H9 (cell line): ENCODE results near the gene AIPL1. TPM values are rescaled to one million over a fixed set of nuclear protein-coding genes. Genes with fewer than 3 reads are reported as not detected.

Experiments
- DNase-seq: peaks from one replicate; pipeline ENCODE4 v3.0.0-alpha.2; 2017
- H2AFZ ChIP-seq: one replicate; pipeline ENCODE4 v1.6.1; 2013; ENCODE audit warnings: mild to moderate bottlenecking, low read length, control low read depth, moderate library complexity
- H2AK5ac ChIP-seq: 2 replicates; pipeline ENCODE4 v1.6.1; 2013; ENCODE audit warnings: low read length, control low read depth, mixed read lengths; ENCODE audit not compliant: insufficient read length
- H2BK120ac ChIP-seq: one replicate; pipeline ENCODE4 v1.6.1; 2013; ENCODE audit warnings: low read depth, mild to moderate bottlenecking, low read length, control low read depth, inconsistent platforms; ENCODE audit not compliant: poor library complexity, severe bottlenecking
- H2BK12ac ChIP-seq: 2 replicates; pipeline ENCODE4 v1.6.1; 2013; ENCODE audit warnings: low read length, control low read depth, mixed read lengths, low read depth; ENCODE audit not compliant: insufficient read length
- H2BK15ac ChIP-seq: 2 replicates; pipeline ENCODE4 v1.6.1; 2013; ENCODE audit warnings: low read depth, low read length, control low read depth
- H2BK20ac ChIP-seq: one replicate; pipeline ENCODE4 v1.6.1; 2013; ENCODE audit warnings: low read depth, mild to moderate bottlenecking, low read length, control low read depth, inconsistent platforms; ENCODE audit not compliant: poor library complexity, severe bottlenecking
- H2BK5ac ChIP-seq: 2 replicates; pipeline ENCODE4 v1.6.1; 2013; ENCODE audit warnings: low read length, control low read depth, mixed read lengths; ENCODE audit not compliant: insufficient read length
- H3K14ac ChIP-seq: 2 replicates; pipeline ENCODE4 v1.6.1; 2013; ENCODE audit warnings: low read length, control low read depth; ENCODE audit not compliant: insufficient read depth
- H3K18ac ChIP-seq: 2 replicates; pipeline ENCODE4 v1.6.1; 2013; ENCODE audit warnings: low read depth, mild to moderate bottlenecking, mixed read lengths, low read length, control low read depth; ENCODE audit not compliant: insufficient read length
- H3K23ac ChIP-seq: 2 replicates; pipeline ENCODE4 v1.6.1; 2013; ENCODE audit warnings: low read length, control low read depth, mixed read lengths, low read depth; ENCODE audit not compliant: insufficient read length
- H3K23me2 ChIP-seq: 2 replicates; pipeline ENCODE4 v1.6.1; 2013; ENCODE audit warnings: low read depth, mild to moderate bottlenecking, mixed read lengths, low read length, control low read depth; ENCODE audit not compliant: insufficient read length, poor library complexity, severe bottlenecking
- H3K27ac ChIP-seq: 2 replicates; pipeline ENCODE4 v1.5.1; 2013; ENCODE audit warnings: low read length, control low read depth, mixed read lengths, low read depth; ENCODE audit not compliant: insufficient read length
- H3K27me3 ChIP-seq: 2 replicates; pipeline ENCODE4 v1.6.1; 2013; ENCODE audit warnings: low read length, control low read depth, inconsistent platforms; ENCODE audit not compliant: insufficient read depth
- H3K4ac ChIP-seq: 2 replicates; pipeline ENCODE4 v1.6.1; 2013; ENCODE audit warnings: low read depth, mild to moderate bottlenecking, control low read depth, inconsistent platforms, low read length, moderate library complexity
- H3K4me1 ChIP-seq: 2 replicates; pipeline ENCODE4 v1.6.1; 2013; ENCODE audit warnings: low read length, control low read depth, inconsistent platforms; ENCODE audit not compliant: insufficient read depth
- H3K4me2 ChIP-seq: 2 replicates; pipeline ENCODE4 v1.6.1; 2013; ENCODE audit warnings: low read length, control low read depth, mixed read lengths; ENCODE audit not compliant: insufficient read length, insufficient read depth
- H3K56ac ChIP-seq: 2 replicates; pipeline ENCODE4 v1.6.1; 2013; ENCODE audit warnings: low read depth, mild to moderate bottlenecking, mixed read lengths, low read length, control low read depth; ENCODE audit not compliant: insufficient read length
- H3K79me1 ChIP-seq: 2 replicates; pipeline ENCODE4 v1.6.1; 2013; ENCODE audit warnings: low read depth, mild to moderate bottlenecking, moderate library complexity, low read length, control low read depth, inconsistent platforms; ENCODE audit not compliant: insufficient read depth, poor library complexity, severe bottlenecking
- H3K79me2 ChIP-seq: 2 replicates; pipeline ENCODE4 v1.6.1; 2013; ENCODE audit warnings: low read length, control low read depth, inconsistent platforms; ENCODE audit not compliant: insufficient read depth
- H3K9ac ChIP-seq: 2 replicates; pipeline ENCODE4 v1.6.1; 2013; ENCODE audit warnings: low read length, control low read depth, mixed read lengths; ENCODE audit not compliant: insufficient read length; ENCODE audit errors: extremely low read depth
- H3K9me3 ChIP-seq: one replicate; pipeline ENCODE4 v1.6.1; 2013; ENCODE audit warnings: low read depth, low read length, inconsistent platforms; ENCODE audit not compliant: control insufficient read depth
- H3T11ph ChIP-seq: one replicate; pipeline ENCODE4 v1.6.1; 2013; ENCODE audit warnings: mild to moderate bottlenecking, low read length, control low read depth, inconsistent platforms
- H4K20me1 ChIP-seq: one replicate; pipeline ENCODE4 v1.6.1; 2013; ENCODE audit not compliant: control insufficient read depth, insufficient read length, insufficient read depth
- H4K5ac ChIP-seq: 2 replicates; pipeline ENCODE4 v1.6.1; 2013; ENCODE audit warnings: low read depth, mild to moderate bottlenecking, mixed read lengths, low read length, control low read depth; ENCODE audit not compliant: insufficient read length
- H4K8ac ChIP-seq: replicated peaks from 2 replicates; pipeline ENCODE4 v1.6.1; 2013; ENCODE audit warnings: low read length, control low read depth, mixed read lengths, low read depth; ENCODE audit not compliant: insufficient read length
- H4K91ac ChIP-seq: 2 replicates; pipeline ENCODE4 v1.6.1; 2013; ENCODE audit warnings: low read depth, mild to moderate bottlenecking, moderate library complexity, mixed read lengths, low read length, control low read depth; ENCODE audit not compliant: insufficient read length
- H3K27ac Mint-ChIP-seq, 3 experiments: 2 replicates in 2 of 3; 3 replicates in 1 of 3; pipeline ENCODE4 v1.8.0; 2020 to 2021; ENCODE audit warnings: mixed read lengths in 3 of 3, mild to moderate bottlenecking in 1 of 3, moderate library complexity in 1 of 3
- H3K27me3 Mint-ChIP-seq: 2 replicates; pipeline ENCODE4 v1.8.0; 2021; ENCODE audit warnings: low read depth, mild to moderate bottlenecking, moderate library complexity, mixed read lengths
- H3K36me3 Mint-ChIP-seq, 3 experiments: 2 replicates in 2 of 3; 3 replicates in 1 of 3; pipeline ENCODE4 v1.8.0; 2020 to 2021; ENCODE audit warnings: low read depth in 3 of 3, mixed read lengths in 3 of 3; ENCODE audit not compliant: insufficient read depth in 1 of 3
- H3K4me1 Mint-ChIP-seq, 2 experiments: 2 replicates each; pipeline ENCODE4 v1.8.0; 2020; ENCODE audit warnings: mixed read lengths in 2 of 2
- H3K4me3 Mint-ChIP-seq, 2 experiments: 2 replicates in 1 of 2; 3 replicates in 1 of 2; pipeline ENCODE4 v1.8.0; 2020 to 2021; ENCODE audit warnings: mild to moderate bottlenecking in 2 of 2, mixed read lengths in 2 of 2, moderate library complexity in 1 of 2
- H3K9me3 Mint-ChIP-seq, 2 experiments: 2 replicates in 1 of 2; 3 replicates in 1 of 2; pipeline ENCODE4 v1.8.0; 2020; ENCODE audit warnings: mild to moderate bottlenecking in 2 of 2, mixed read lengths in 2 of 2, moderate library complexity in 1 of 2
- CTCF ChIP-seq: fragments of 200-600 bp; sonication (generic); conservative IDR thresholded peaks from 3 replicates; pipeline ENCODE4 v1.8.0; 2021; ENCODE audit warnings: antibody characterized with exemption, mild to moderate bottlenecking
- WGBS: extraction: QIAGEN DNeasy Blood & Tissue Kit; methylation state at CpG from one replicate; pipeline ENCODE4 v1.1.7; 2013; ENCODE audit warnings: missing lambda C conversion rate, low lambda C conversion rate, mixed read lengths; ENCODE audit not compliant: insufficient read length; ENCODE audit errors: extremely low coverage; 5-methylcytosine and 5-hydroxymethylcytosine counted together
- total RNA-seq: library from RNA; stranded (reverse); gene quantifications from 2 replicates; pipeline ENCODE4 v1.2.1, GENCODE V29; 2021

The AIPL1 gene
- total RNA-seq, 1 experiment from 2014 or later: 0.57 TPM

GRCh38 chr17:6415616-6416015, 19.3 kb downstream of the AIPL1 start:
- no CpG with 5 or more reads among the region's 8 CpGs for WGBS
- H2BK12ac ChIP-seq: no peak overlapping the region
- H3K9ac ChIP-seq: no peak overlapping the region
- no peaks in the 10 kb centered on the region for H3K9me3 ChIP-seq
- H2AK5ac ChIP-seq: no peak overlapping the region
- no peak overlapping the region for H3K18ac ChIP-seq
- Mint-ChIP-seq H3K27ac (no peak overlapping the region), H3K4me1 (peaks cover 14 to 15% of the 10 kb centered on the region in 2 experiments), H3K36me3 (no peaks in the 10 kb centered on the region), H3K4me3 (no peak overlapping the region), H3K27me3 (no peaks in the 10 kb centered on the region; the same call in 1 of the 2 replicates), H3K9me3 (no peaks in the 10 kb centered on the region)
- no peak overlapping the region for H3K56ac ChIP-seq
- H3T11ph ChIP-seq: no peak overlapping the region
- no peak for TF ChIP-seq CTCF
- peak overlapping the region; percentile 10; the same call in 1 of the 2 replicates for H2BK15ac ChIP-seq
- H3K79me1 ChIP-seq: no peaks in the 10 kb centered on the region
- H4K8ac ChIP-seq: no peak overlapping the region
- H3K14ac ChIP-seq: no peak overlapping the region
- H4K91ac ChIP-seq: no peak overlapping the region
- H2AFZ ChIP-seq: no peak overlapping the region
- no peaks in the 10 kb centered on the region for H4K20me1 ChIP-seq
- H3K27ac ChIP-seq: no peak overlapping the region
- H2BK20ac ChIP-seq: no peak overlapping the region
- no peak overlapping the region for H3K23ac ChIP-seq
- H4K5ac ChIP-seq: no peak overlapping the region
- H3K27me3 ChIP-seq: no peaks in the 10 kb centered on the region
- H3K4me2 ChIP-seq: no peak overlapping the region
- H2BK120ac ChIP-seq: no peak overlapping the region
- no peaks in the 10 kb centered on the region for H3K79me2 ChIP-seq
- H3K4ac ChIP-seq: no peak overlapping the region
- H2BK5ac ChIP-seq: no peak overlapping the region
- DNase-seq: no peak
- no peaks in the 10 kb centered on the region for H3K23me2 ChIP-seq
- H3K4me1 ChIP-seq: no peaks in the 10 kb centered on the region
